NOMO-1 (cell line): ENCODE measurements around the gene ST6GAL2.

Experiments
- DNase-seq, 2 experiments: peaks; one replicate each; lab custom pipeline; 2025; ENCODE audit not compliant: unreplicated experiment in 2 of 2; lab: John Stamatoyannopoulos, UW

Gene ST6GAL2

DNA sequence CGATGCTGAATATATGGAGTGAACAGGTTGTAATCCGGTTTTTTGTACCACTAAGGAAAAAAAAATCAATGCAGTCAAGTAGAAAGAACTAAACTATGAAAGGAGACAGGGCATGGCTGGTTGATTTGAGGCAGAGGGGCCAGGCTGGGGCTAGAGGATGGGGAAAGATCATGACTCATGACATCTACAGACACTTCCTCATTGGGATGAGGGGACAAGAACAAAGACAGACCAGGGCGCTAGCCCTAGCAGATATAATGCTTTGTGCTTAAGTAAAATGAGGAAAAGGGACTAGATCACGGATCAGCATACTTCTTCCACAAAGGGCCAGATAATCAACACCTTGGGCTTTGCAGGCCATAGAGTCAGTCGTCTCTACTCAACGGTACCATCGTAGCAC, 55.8 kb downstream of the ST6GAL2 start:
- DNase-seq = no peak

DNA sequence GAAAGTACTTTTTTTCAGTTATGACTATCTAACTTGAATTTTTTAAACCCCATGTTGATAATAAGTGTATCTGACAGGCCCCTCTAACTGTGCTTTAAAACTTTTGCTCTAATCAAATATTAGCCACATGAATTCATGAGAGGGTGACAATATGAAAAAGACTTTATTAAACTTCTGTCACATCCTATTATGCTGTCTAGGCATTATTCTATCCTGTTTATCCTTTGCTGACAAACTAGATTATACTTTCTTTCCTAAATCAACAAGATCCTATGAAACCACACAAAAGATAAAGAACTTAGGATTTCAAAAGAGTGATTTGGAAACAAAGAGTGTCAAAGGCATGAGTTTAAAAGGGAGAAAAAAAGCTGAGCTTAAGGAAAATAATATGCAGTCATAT, 57.8 kb downstream of the ST6GAL2 start:
- no peak for DNase-seq

GRCh38 chr2:106827158-106827557, 58.8 kb downstream of the ST6GAL2 start:
- DNase-seq = no peak

DNA sequence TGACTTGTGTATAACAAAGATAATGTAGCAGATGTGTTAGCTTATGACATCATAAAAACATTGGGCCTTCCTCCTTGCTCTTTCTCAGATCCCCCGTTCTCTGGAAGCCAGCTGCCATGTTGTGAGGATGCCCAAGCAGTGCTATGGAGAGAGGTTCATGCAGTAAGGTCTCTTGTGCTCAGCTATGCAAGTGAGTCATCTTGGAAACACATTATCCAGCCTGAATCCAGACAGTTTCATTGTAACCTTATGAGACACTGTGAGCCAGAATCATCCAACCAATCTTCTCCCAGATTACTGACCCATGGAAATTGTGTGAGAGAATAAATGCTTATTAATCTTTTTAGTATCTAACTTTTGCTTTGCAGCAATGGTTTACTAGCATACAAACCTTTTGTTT, 60.8 kb downstream of the ST6GAL2 start:
- DNase-seq = no peak

DNA sequence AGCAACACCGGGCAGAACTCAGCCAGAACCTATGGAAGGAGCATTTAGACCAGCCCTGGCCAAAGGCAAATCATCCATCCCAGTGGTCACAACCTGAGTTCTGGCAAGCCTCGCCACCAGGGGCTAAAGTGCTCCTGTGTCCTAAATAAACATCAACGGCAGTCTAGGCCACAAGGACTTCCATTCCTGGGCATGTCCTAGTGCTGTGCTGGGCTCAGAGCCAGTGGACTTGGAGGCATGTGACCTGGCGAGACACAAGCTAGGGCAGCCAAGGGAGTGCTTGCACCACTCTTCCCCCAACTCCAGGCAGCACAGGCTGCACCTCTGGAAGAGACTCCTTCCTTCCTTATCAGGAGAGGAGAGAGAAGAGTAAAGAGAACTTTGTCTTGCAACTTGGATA, 69.0 kb downstream of the ST6GAL2 start:
- DNase-seq = no peak

DNA sequence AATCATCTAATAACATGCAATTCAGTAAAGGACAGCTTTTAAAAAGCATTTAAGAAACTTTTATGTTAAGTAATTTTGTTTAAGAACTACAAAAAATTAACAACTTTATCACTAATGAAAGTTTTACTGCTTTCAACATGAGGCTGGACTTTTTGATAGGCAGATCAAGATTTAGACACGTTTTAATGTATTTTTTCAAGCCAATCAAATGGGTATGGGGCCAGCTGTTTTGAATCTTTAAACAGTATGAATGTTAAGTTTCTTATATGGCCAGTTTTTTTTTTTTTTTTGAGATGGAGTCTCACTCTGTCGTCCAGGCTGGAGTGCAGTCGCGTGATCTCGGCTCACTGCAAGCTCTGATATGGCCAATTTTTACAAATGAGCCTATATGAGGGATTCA, 73.1 kb downstream of the ST6GAL2 start:
- no peak for DNase-seq

GRCh38 chr2:106812383-106812782, 73.6 kb downstream of the ST6GAL2 start:
- DNase-seq = no peak

GRCh38 chr2:106805716-106806115, 80.3 kb downstream of the ST6GAL2 start:
- DNase-seq = no peak

- DNase-seq = no peak
Observed at GRCh38 chr2:106804161-106804560, 81.8 kb downstream of the ST6GAL2 start.

DNA sequence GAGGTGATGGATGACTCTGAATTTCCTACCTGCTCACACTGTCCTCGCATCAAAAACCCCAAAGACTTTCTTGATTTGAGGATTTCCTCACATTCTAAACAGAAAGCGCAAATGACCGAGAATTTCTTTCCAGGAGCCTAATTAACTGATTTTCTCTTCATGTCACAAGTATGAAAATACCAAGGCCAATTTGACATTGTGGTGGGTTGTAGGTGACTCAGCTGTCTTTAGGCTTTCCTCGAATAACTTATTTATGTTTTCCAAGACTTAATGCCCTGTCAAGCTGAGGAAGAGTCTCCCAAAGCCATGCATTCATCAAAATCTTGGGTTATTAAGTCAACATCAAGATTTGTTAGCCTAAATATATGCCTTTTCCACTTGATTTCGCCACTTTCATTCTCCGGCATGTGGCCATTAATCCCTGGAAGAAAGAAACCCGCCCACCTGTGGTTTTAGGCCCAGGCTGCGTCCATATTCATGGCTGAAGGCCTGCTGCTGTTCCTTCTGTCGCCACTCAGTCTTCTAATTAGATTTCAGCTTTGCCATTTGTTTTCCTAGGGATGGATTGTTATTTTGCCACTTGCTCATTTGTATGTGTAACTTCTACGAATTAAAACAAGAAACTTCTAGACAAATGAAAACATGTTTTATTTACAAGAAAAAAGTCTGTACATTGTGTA, 84.9 kb downstream of the ST6GAL2 start:
- DNase-seq = no peak

GRCh38 chr2:106800180-106800579, 85.8 kb downstream of the ST6GAL2 start:
- no peak for DNase-seq

DNA sequence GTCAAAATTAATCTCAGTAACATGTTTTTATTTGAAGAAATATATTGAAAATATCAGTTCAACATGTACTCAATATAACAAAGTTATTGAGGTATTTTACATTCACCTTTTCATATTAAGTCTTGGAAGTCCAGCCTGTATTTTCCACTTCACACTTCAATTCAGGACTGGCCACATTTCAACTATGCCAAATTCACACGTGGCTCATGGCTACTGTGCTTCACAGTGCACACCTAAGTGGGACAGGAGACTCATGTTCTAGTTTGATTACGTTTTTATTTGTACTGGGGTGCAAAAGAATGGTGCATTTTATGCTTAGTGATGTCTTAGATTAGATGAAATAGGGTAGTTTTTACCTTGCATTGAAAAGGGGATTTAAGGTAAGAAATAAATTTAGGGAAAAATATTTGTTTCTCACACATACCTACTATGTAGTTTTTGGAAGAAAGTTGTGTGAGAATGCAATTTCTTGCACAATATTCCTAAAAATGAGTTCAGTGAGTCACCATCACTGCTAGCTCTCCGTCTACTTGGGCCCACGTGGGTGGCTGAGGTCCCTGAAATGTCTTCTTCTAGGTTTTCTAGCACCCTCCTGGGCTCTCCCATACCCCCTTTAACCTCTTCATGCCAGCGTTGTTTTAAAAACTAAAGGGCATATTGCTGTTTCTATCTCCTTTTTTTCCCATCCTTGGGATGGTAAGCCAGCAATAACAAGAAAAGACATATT, 87.0 kb downstream of the ST6GAL2 start:
- DNase-seq = no peak

GRCh38 chr2:106797494-106797893, 88.5 kb downstream of the ST6GAL2 start:
- DNase-seq = no peak

- no peak for DNase-seq
Observed at GRCh38 chr2:106792671-106793070, 93.3 kb downstream of the ST6GAL2 start.

DNA sequence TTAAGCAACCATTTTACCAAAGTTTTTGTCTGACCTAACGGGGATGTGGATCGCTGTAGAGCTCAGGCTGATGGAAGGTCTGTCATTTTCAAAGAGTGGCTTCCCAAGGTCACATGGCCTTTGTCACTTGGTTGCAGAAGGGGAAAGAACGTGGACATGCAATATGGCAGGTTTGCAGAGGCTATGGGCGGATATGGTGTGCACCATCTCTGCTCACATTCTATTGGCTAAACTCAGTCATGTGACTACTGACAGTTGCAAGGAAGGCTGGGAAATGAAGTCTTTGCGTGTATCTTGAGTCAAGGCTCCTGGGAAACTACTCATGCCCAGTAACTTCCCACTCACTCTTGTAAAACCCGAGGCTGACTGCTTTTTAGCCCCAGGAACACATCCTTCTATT, 96.8 kb downstream of the ST6GAL2 start:
- no peak for DNase-seq

- DNase-seq = no peak
Observed at GRCh38 chr2:106782681-106783080, 103.3 kb downstream of the ST6GAL2 start.

DNA sequence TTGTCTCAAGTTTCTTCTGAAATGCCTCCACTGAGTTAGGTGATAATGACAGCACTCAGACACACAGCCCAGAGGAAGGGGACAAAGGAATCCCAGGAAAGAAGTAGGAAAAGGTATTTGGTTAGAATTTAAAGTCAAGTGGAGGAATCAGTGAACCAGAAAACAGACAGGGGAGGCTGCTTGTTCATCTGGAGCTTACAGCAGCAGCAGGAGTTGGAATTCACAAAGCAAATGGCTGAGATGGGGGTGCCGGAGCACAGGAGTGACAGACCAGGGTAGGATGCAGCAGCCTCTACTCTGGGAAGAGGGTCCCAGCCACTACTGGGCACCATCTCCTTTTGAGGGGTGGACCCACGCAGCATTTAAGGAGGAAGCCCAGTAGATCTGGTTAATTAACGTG, 104.8 kb downstream of the ST6GAL2 start:
- DNase-seq = no peak

DNA sequence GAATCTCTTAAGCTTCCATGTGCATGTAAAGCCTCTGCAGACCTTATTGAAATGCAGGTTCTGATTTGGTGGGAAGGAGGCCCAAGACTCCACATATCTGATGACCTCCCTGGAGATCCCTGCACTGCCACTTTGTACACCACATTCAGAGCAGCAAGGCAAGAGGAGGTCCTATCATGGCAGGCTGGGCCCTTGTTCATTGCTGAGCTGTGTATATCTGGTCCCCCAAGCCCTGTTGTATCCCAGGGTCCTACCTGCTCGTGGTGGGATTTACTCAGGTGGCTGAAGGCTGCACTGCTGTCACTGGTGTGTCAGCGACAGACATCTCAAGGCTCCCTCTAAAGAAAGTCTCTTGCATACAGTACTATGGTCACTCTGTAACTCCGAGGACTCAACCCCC, 114.2 kb downstream of the ST6GAL2 start:
- no peak for DNase-seq

GRCh38 chr2:106770986-106771385, 115.0 kb downstream of the ST6GAL2 start:
- DNase-seq = no peak

GRCh38 chr2:106764614-106765013, 121.4 kb downstream of the ST6GAL2 start:
- no peak for DNase-seq

DNA sequence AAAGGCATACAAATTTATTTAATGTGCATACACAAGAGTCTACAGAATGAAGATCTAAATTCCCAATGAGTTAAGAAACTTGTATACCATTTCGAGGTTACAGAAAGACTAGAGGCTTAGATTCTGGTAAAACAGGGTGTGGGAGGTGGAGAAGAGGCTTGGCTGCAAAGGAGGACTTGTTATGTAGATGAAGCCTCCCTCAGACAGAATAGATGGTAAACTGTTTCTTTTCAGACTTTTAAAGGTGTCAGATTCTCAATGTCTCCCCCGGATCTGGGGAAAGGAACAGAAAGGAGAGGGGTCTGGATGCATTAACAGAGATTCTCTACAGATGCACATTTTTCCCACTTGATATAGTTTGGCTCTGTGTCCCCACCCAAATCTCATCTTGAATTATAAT, 126.0 kb downstream of the ST6GAL2 start:
- DNase-seq = no peak

DNA sequence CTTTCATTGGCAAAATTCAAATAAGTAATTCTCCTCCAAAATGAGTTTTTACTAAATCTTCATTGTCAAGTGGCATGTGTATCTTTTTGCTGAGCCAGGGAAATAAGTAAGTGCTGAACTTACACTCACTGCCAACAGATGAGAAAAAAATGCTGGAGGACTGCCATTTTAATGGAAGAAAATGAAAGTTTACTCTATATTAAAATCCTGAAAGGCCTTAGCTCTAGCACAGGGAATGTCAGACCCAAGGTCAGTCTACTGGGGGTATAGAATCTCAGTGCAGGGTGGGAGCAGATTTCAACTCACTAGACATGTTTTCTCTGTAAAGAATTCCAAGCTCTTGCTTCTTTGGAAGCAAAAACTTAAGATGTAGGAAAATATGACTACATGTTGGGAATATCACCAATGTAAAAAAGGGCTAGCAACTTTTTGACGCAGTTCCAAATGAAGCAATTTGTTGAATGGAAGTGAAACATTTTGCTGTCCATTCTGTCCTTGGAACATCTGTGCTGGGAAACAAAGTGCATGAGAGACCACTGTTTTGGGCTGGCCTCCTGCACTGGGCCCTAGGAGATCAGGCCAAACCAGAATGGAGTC, 127.0 kb downstream of the ST6GAL2 start:
- no peak for DNase-seq
